Hindlimb muscle (tissue), 1 donor: ENCODE data around the gene ALDH16A1. TPM values are rescaled to one million over a fixed set of nuclear protein-coding genes. Genes with fewer than 3 reads are reported as not detected.

Experiments used
- DNase-seq: peaks from one replicate; pipeline ENCODE4 v3.0.0-alpha.2; 2013
- polyA plus RNA-seq: library from polyadenylated mRNA; unstranded; fragments of 120-200 nt; gene quantifications from one replicate; pipeline ENCODE4 v1.2.1, GENCODE V29; 2013; ENCODE audit not compliant: insufficient read length

The ALDH16A1 gene
- polyA plus RNA-seq, 1 donor: 14.8 TPM

- no peak for DNase-seq
Observed at GRCh38 chr19:49423985-49424303, 29.1 kb upstream of the ALDH16A1 start.

GRCh38 chr19:49425178-49425577 is 27.8 kb upstream of the ALDH16A1 start, which contains the start of gene GFY:
Gene GFY, plus strand, starts transcription at chr19:49425388. Its CDS starts 1,043 bp downstream, at chr19:49426431.
- DNase-seq: no peak

- DNase-seq: no peak
Observed at GRCh38 chr19:49425922-49426592, 27.0 kb upstream of the ALDH16A1 start.

GRCh38 chr19:49427339-49427738 is 25.7 kb upstream of the ALDH16A1 start:
- no peak for DNase-seq

GRCh38 chr19:49427855-49428546 is 25.0 kb upstream of the ALDH16A1 start:
- no peak for DNase-seq

- no peak for DNase-seq
Observed at GRCh38 chr19:49428547-49429451, 24.2 kb upstream of the ALDH16A1 start.

- no peak for DNase-seq
Observed at GRCh38 chr19:49430172-49430677, 22.8 kb upstream of the ALDH16A1 start.

GRCh38 chr19:49430678-49431329 is 22.2 kb upstream of the ALDH16A1 start:
- no peak for DNase-seq

- DNase-seq: no peak
Observed at GRCh38 chr19:49431330-49431749, 21.7 kb upstream of the ALDH16A1 start.

GRCh38 chr19:49432141-49433073 is 20.6 kb upstream of the ALDH16A1 start:
- DNase-seq: no peak

GRCh38 chr19:49433240-49433901 is 19.7 kb upstream of the ALDH16A1 start:
- no peak for DNase-seq

GRCh38 chr19:49434907-49435583 is 18.0 kb upstream of the ALDH16A1 start:
- DNase-seq: no peak

GRCh38 chr19:49435670-49436069 is 17.4 kb upstream of the ALDH16A1 start:
- no peak for DNase-seq

- no peak for DNase-seq
Observed at GRCh38 chr19:49436381-49437017, 16.5 kb upstream of the ALDH16A1 start.

GRCh38 chr19:49437231-49437630 is 15.8 kb upstream of the ALDH16A1 start:
- no peak for DNase-seq

- no peak for DNase-seq
Observed at GRCh38 chr19:49438261-49438660, 14.8 kb upstream of the ALDH16A1 start.

GRCh38 chr19:49439836-49440235 is 13.2 kb upstream of the ALDH16A1 start:
- DNase-seq: no peak

- no peak for DNase-seq
Observed at GRCh38 chr19:49440439-49441209, 12.4 kb upstream of the ALDH16A1 start.
